Midbrain (tissue), 1 donor: ENCODE data around the gene SPATA24.
"Not testable (repeated sequence)": the region's sequence is repeated elsewhere in the genome, so short reads cannot be mapped to it uniquely, and the experiment has no call there.

Source experiments
- DNase-seq: peaks from one replicate; lab custom pipeline; 2025; lab: John Stamatoyannopoulos, UW

SPATA24 gene

DNA sequence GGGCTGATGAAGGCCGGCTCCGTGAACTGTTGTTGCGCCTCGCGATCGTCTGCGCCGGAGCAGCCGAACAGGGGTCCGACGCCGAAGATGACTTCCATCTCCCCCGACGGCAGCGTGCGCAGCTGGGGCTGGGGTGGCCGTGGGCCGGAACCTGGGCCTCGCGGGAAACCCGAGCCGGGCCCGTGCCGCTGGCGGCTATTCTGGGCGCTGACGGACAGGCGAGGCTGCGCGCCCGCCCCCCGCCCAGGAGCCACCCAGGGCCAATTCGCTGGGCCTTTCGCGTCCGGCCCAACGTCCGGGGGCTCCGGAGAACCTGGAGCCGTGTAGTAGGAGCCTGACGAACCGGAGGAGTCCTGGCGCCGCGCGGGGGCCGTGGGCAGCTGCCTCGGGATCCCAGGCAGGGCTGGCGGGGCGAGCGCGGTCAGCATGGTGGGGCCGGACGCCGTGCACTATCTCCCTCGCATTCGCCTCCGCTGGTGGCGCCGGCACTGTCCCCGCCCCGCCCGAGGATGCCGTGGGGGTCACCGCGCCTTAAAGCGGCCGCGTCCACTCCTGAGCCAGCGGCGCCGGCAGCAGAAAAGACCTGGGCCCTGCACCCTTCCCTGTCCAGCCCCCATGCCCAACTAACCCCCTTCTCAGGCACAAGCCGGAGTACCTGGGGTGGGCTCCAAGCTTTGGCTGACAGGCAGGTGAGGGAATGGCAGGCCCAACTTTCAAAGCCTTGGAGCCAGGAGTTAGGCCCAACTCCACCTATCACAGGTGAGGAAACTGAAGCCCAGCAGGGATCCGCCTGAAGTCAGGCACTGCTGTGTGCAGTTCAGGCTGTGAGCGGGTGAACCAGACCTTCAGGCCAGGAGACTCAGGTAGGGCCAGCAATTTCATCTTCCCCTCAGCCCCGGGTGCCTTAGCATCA lies 9.0 kb downstream of the SPATA24 start, which contains the start of gene PROB1:
TSS of gene PROB1 (minus strand) at position 451 of the 913 bp plus-strand sequence. CDS start at position 428, 23 bp downstream.
- no peak for DNase-seq

- no peak for DNase-seq
These were observed 9.7 kb downstream of the SPATA24 start for GRCh38 chr5:139394123-139394653.

GRCh38 chr5:139393497-139394122 lies 10.3 kb downstream of the SPATA24 start:
- no peak for DNase-seq

GRCh38 chr5:139392678-139393496 lies 11.0 kb downstream of the SPATA24 start:
- no peak for DNase-seq

DNA sequence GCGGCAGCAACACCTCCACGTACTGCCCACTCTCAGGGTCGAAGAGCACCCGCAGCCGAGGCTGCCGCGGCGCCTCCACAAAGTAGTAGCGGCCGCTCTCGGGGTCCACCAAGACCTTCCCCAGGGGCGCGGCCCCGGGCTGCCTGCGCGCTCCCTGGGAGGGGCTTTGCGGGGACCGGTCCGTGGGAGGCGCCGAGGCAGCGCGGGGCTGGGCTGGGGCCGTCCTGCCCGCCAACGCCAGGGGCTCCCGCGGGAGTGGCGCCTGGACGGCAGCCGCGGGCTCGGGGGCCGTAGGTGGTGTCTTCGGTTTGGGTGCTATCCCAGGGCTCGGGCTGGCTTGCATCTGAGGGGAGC lies 11.6 kb downstream of the SPATA24 start:
- no peak for DNase-seq

DNA sequence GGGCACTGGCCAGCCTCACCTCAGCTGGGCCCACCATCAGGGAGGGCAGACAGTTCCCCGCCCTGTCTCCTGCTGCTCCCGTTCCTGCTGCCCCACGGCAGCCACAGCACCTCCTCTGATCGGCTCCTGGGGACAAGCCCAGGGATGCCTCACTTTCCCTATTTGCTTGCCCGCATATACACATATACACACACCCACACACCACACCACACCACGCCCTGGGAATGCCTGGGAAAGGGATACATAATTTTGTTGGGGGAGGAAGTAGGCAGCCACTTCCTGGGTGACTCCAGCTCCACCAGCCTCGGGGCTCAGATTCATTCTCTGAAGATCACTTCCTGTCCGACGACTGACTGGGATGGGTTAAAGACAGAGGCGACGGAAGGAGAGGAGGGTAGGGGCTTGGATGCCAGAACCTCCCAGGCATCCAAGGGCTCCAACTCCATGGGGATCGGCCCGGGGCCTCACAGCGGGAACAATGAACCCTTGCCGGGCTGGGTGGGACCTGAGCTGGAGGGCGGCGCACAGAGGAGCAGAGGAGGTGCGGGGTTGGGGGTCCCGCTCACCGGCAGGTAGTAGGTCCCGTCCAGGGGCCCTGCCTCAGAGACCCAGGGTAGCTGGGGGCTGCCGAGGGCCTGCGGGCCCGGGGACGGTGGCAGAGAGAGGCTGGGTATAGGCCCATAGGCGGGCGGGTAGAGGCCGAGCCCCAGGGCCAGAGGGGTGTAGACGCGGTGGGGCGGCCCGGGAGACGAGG lies 12.1 kb downstream of the SPATA24 start:
- no peak for DNase-seq

DNA sequence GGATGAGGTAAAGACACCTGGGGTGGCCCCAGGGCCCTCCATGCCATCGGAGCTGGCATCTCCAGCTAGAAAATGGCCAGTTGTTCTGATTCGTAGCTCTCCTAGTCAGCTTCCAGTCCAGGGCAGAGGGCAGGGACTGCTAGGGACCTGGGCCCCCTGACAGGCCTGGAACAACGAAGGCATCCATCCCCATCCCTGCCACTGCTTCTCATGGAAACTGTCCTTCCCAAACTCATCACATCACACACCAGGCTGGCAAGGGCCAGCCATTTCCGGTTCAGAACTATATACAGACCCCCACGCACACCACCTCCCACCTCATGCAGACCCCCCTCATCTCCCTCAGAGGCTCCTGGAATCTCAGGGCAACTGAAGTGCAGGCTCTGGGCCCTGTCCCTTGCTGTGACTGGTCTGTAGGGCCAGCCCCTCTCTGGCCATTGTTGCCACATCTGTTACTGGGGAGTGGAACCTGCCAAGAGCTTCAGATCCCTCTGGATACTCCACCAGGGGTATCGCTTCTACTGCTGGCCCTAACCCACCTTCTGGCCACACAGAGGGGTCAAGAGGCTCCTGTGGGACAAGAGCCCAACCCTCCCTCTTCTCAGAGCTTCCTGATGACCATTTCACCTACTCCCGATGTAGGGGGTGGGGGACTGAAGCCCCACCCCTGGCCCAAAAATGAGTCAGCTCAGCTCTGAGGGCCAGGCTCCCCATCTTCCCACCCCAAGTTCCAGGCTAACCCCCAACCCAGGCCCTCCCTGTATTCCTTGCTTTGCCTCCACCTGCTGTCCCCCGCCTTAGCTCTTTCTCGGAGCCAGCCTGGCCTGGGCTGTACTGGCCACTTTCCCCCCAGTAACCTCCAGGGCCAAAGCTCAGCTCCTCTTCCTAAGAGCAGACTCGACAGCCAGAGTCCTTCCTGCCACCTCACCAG lies 13.0 kb downstream of the SPATA24 start:
- no peak for DNase-seq

- DNase-seq: no peak
These were observed 13.9 kb downstream of the SPATA24 start, which contains the start of gene MZB1 for GRCh38 chr5:139389701-139390638. Gene MZB1 (minus strand): TSS chr5:139389913. CDS start chr5:139389856, 57 bp downstream.

DNA sequence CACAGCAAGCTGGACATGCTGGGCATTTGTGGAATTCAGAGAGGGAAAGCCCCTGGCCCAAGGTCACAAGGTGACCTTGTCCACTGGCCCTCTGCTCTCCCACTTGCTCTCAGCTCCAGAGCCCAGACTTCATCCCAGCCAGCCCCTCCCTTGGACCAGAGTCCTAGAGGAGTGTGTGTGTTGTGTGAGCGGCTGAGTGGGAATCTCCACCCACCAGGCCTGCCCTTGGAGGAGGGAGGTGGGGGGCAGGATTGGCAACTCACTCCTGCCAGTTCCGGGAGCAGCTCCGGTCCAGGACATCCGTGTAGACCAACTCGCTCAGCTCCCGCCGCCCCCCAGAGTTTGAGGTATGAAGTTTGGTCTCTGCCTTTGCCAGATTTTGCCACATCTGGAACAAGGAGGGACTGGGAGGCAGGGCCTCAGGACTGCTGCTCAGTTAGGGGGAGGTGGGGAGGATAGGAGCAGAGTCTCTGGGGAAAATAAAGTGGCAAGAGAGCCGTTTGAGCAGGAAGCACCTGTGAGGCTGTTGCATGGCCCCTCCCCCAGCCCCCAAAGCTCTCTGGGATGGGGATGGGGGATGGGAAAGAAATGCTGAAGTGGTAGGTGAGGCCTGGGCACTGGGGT lies 15.6 kb downstream of the SPATA24 start:
- DNase-seq: no peak

- DNase-seq: no peak
These were observed 16.2 kb downstream of the SPATA24 start for GRCh38 chr5:139387611-139388197.

DNA sequence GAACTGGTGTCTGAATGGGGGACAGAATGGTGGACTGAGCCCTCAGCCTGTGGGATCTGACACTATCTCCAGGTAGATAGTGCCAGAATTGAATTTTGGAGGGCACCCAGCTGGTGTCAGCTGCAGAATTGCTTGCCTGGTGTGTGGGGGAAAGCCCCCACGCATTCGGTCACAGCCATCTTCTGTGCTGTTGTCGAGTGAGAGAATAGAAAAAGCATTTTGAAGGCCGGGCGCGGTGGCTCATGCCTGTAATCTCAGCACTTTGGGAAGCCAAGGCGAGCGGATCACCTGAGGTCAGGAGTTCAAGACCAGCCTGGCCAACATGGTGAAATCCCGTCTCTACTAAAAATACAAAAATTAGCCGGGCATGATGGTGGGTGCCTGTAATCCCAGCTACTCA lies 16.9 kb downstream of the SPATA24 start:
- DNase-seq: not testable (repeated sequence)

DNA sequence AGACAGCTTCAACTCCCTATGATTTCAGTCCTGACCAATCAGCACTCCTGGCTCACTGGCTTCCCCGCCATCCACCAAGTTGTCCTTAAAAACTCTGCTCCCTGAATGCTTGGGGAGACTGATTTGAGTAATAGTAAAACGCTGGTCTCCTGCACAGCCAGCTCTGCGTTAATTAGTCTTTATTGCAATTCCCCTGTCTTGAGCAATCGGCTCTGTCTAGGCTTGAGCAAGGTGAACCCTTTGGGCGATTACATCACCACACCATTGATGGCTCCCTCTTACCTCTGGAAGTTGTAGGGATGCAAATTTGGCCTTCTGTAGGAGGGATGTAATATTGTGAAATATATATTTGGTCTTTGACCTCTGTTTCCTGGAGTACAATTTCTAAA lies 17.8 kb downstream of the SPATA24 start:
- DNase-seq: no peak

- DNase-seq: no peak
These were observed 18.5 kb downstream of the SPATA24 start for GRCh38 chr5:139385061-139386049.

GRCh38 chr5:139384591-139385051 lies 19.3 kb downstream of the SPATA24 start:
- no peak for DNase-seq

GRCh38 chr5:139383993-139384590 lies 19.8 kb downstream of the SPATA24 start:
- DNase-seq: no peak

GRCh38 chr5:139383275-139383992 lies 20.5 kb downstream of the SPATA24 start, which contains the start of gene SLC23A1:
Gene SLC23A1 (minus strand): TSS chr5:139383297. CDS start chr5:139383253, 44 bp downstream.
- DNase-seq: no peak
